Measurements from ENCODE around the gene RPS21. TPM values are rescaled to one million over a fixed set of nuclear protein-coding genes. Genes with fewer than 3 reads are reported as not detected.
A peak's percentile ranks its signal among the peaks of the same experiment; 100 is the strongest.

The RPS21 gene
- total RNA-seq, 2 donors from 2014 or later = 1,359 to 1,579 TPM

- DNase-seq = no peak
- Histone ChIP-seq H3K36me3 (no peaks in the 10 kb centered on the region), H3K4me3 (no peak overlapping the region), H3K9ac (ENCODE audit: low read depth in 2 of 2, low read length in 2 of 2) (peak overlapping the region in 1 of 2 donors; percentile 40), H3K9me3 (no peaks in the 10 kb centered on the region), H3K27me3 (no peaks in the 10 kb centered on the region), H3K27ac (peak overlapping the region; percentile 64), H3K4me1 (peaks cover 13% of the 10 kb centered on the region)
- intact Hi-C loops (cut with DNase I) = no loop called here
- TF ChIP-seq, protein P1, sequence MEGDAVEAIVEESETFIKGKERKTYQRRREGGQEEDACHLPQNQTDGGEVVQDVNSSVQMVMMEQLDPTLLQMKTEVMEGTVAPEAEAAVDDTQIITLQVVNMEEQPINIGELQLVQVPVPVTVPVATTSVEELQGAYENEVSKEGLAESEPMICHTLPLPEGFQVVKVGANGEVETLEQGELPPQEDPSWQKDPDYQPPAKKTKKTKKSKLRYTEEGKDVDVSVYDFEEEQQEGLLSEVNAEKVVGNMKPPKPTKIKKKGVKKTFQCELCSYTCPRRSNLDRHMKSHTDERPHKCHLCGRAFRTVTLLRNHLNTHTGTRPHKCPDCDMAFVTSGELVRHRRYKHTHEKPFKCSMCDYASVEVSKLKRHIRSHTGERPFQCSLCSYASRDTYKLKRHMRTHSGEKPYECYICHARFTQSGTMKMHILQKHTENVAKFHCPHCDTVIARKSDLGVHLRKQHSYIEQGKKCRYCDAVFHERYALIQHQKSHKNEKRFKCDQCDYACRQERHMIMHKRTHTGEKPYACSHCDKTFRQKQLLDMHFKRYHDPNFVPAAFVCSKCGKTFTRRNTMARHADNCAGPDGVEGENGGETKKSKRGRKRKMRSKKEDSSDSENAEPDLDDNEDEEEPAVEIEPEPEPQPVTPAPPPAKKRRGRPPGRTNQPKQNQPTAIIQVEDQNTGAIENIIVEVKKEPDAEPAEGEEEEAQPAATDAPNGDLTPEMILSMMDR (IDR thresholded peaks at IDR 0.05) = no peak
Observed at GRCh38 chr20:62428396-62429295, 41.7 kb downstream of the RPS21 start.

DNA sequence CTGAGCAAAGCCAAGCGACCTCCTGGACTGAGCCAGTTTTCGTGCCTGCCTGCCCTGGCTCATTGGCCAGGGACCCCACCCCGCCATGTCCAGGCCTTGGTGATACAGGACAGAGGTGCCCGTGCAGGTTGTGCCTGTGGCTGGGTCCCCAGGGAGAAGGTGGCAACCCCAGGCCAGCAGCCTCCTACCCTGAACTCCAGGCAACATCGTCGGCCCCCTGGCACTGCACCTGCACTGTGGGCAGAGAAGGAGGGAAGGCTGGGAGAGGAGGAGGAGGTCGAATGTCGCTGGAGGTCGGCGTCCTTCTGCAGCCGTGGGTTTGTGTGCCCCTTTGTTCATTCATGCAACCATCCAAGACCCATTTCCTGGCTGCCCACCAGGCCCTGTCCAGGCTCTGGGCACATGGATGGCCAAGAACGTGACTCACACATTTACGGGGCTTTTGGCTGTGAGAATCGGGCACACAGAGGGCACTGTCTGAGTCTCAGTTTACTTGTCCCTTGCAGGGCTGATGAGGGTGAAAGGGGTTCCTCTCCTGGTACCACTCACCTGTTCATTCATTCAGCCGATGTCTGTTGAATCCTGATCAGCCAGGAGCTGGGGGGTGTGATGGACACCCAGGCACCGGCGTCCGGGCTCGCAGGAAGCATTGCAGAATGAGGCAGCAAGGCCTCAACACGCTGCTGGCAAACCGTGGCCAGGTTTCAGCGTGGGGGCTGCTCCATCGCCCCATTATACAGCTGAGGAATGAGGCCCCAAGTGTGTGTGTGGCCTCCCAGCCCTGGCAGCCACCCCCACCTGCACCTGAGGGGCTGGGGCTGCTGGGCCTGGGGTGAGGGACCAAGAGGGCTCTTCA lies 42.8 kb downstream of the RPS21 start:
- peaks cover 13% of the 10 kb centered on the region for H3K4me1 ChIP-seq
- H3K4me3 ChIP-seq = no peak overlapping the region
- no peaks in the 10 kb centered on the region for H3K27me3 ChIP-seq
- no peaks in the 10 kb centered on the region for H3K9me3 ChIP-seq
- TF ChIP-seq, protein P1 (IDR thresholded peaks at IDR 0.05) = no peak
- H3K36me3 ChIP-seq = no peaks in the 10 kb centered on the region
- DNase-seq = no peak
- H3K9ac ChIP-seq (ENCODE audit: low read depth in 2 of 2, low read length in 2 of 2) = no peak overlapping the region
- H3K27ac ChIP-seq = no peak overlapping the region
- intact Hi-C loops (cut with DNase I) = no loop called here

- peaks cover 13% of the 10 kb centered on the region for H3K4me1 ChIP-seq
Observed at GRCh38 chr20:62430311-62430853, 43.5 kb downstream of the RPS21 start.

GRCh38 chr20:62430866-62431447 lies 44.1 kb downstream of the RPS21 start:
- intact Hi-C loops (cut with DNase I) = no loop called here
- no peak overlapping the region for H3K9ac ChIP-seq (ENCODE audit: low read depth in 2 of 2, low read length in 2 of 2)
- H3K36me3 ChIP-seq = no peaks in the 10 kb centered on the region
- TF ChIP-seq, protein P1 (IDR thresholded peaks at IDR 0.05) = no peak
- DNase-seq = no peak
- H3K27ac ChIP-seq = no peak overlapping the region
- H3K4me3 ChIP-seq = no peak overlapping the region
- H3K27me3 ChIP-seq = no peaks in the 10 kb centered on the region
- peaks cover 13% of the 10 kb centered on the region for H3K4me1 ChIP-seq
- no peaks in the 10 kb centered on the region for H3K9me3 ChIP-seq

More at GRCh38 chr20:62430311-62430853, 43.5 kb downstream of the RPS21 start:
- intact Hi-C loops (cut with DNase I) = no loop called here
- H3K4me3 ChIP-seq = no peak overlapping the region
- no peaks in the 10 kb centered on the region for H3K27me3 ChIP-seq
- TF ChIP-seq, protein P1 (IDR thresholded peaks at IDR 0.05) = no peak
- no peak overlapping the region for H3K9ac ChIP-seq (ENCODE audit: low read depth in 2 of 2, low read length in 2 of 2)
- no peak overlapping the region for H3K27ac ChIP-seq
- no peaks in the 10 kb centered on the region for H3K9me3 ChIP-seq
- no peaks in the 10 kb centered on the region for H3K36me3 ChIP-seq
- DNase-seq = peak; percentile 52
